ENCODE data around the gene TENM4. TPM values are rescaled to one million over a fixed set of nuclear protein-coding genes. Genes with fewer than 3 reads are reported as not detected.

The TENM4 gene
- polyA plus RNA-seq, 1 of the 3 experiments (the other 2 are of a cell fraction): 16.7 TPM

GRCh38 chr11:79212741-79213190, 228.1 kb downstream of the TENM4 start (continued):
- TF ChIP-seq, protein P1, sequence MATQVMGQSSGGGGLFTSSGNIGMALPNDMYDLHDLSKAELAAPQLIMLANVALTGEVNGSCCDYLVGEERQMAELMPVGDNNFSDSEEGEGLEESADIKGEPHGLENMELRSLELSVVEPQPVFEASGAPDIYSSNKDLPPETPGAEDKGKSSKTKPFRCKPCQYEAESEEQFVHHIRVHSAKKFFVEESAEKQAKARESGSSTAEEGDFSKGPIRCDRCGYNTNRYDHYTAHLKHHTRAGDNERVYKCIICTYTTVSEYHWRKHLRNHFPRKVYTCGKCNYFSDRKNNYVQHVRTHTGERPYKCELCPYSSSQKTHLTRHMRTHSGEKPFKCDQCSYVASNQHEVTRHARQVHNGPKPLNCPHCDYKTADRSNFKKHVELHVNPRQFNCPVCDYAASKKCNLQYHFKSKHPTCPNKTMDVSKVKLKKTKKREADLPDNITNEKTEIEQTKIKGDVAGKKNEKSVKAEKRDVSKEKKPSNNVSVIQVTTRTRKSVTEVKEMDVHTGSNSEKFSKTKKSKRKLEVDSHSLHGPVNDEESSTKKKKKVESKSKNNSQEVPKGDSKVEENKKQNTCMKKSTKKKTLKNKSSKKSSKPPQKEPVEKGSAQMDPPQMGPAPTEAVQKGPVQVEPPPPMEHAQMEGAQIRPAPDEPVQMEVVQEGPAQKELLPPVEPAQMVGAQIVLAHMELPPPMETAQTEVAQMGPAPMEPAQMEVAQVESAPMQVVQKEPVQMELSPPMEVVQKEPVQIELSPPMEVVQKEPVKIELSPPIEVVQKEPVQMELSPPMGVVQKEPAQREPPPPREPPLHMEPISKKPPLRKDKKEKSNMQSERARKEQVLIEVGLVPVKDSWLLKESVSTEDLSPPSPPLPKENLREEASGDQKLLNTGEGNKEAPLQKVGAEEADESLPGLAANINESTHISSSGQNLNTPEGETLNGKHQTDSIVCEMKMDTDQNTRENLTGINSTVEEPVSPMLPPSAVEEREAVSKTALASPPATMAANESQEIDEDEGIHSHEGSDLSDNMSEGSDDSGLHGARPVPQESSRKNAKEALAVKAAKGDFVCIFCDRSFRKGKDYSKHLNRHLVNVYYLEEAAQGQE (IDR thresholded peaks at IDR 0.05; ENCODE audit: low read depth, low read length): no peak
- TF ChIP-seq MXI1 (IDR thresholded peaks at IDR 0.05; ENCODE audit: low read depth, low read length): no peak
- TF ChIP-seq, protein P2, sequence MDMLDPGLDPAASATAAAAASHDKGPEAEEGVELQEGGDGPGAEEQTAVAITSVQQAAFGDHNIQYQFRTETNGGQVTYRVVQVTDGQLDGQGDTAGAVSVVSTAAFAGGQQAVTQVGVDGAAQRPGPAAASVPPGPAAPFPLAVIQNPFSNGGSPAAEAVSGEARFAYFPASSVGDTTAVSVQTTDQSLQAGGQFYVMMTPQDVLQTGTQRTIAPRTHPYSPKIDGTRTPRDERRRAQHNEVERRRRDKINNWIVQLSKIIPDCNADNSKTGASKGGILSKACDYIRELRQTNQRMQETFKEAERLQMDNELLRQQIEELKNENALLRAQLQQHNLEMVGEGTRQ (IDR thresholded peaks at IDR 0.05; ENCODE audit: borderline replicate concordance, low read depth, low read length): no peak
- TF ChIP-seq TEAD4 (IDR thresholded peaks at IDR 0.05; ENCODE audit: borderline replicate concordance, insufficient read depth): no peak
- TF ChIP-seq TAF1 (IDR thresholded peaks at IDR 0.05; ENCODE audit: borderline replicate concordance, low read depth, low read length): no peak
- TF ChIP-seq SIN3A (IDR thresholded peaks at IDR 0.05; ENCODE audit: borderline replicate concordance, low read depth, low read length): no peak
- no peak for TF ChIP-seq RAD21 (IDR thresholded peaks at IDR 0.05; ENCODE audit: low read length)

- peaks cover 0 to 4% of the 10 kb centered on the region in 2 experiments for H3K36me3 ChIP-seq (replicated peaks in 1 of 2; ENCODE audit: control insufficient read depth in 1 of 2, insufficient read depth in 2 of 2, low read length in 1 of 2)
- no peak for DNase-seq
- TF ChIP-seq EZH2phosphoT487 (IDR thresholded peaks at IDR 0.05; ENCODE audit: borderline replicate concordance, low read depth): no peak
- no peak overlapping the region for H3K9ac ChIP-seq
- H3K79me2 ChIP-seq (ENCODE audit: insufficient read depth): no peaks in the 10 kb centered on the region
- ChIA-PET CTCF (no interaction called here), POLR2A (no interaction called here)
- WGBS (ENCODE audit: low lambda C conversion rate): 78% methylated on average over 6 of the region's 6 CpGs
- no peaks in the 10 kb centered on the region for H3K9me3 ChIP-seq
- H3F3A ChIP-seq (replicated peaks; ENCODE audit: insufficient read depth): no peaks in the 10 kb centered on the region
- no peak overlapping the region for H3K4me3 ChIP-seq (ENCODE audit: low read depth in 2 of 2, low read length in 1 of 2)
- H3K9me2 ChIP-seq: no peaks in the 10 kb centered on the region
- peaks cover 0 to 7% of the 10 kb centered on the region in 2 experiments; a peak in 1 of 4 replicates for H3K4me1 ChIP-seq (ENCODE audit: control insufficient read depth in 1 of 2, insufficient read depth in 2 of 2, low read depth in 1 of 2, low read length in 1 of 2)
- H2AFZ ChIP-seq (ENCODE audit: low read depth): no peak overlapping the region
- H3K27ac ChIP-seq (ENCODE audit: low read depth in 2 of 2, low read length in 1 of 2): no peak overlapping the region
- no peaks in the 10 kb centered on the region for H4K20me1 ChIP-seq (ENCODE audit: insufficient read depth)
- H3K4me2 ChIP-seq: no peak overlapping the region
- H3K27me3 ChIP-seq (ENCODE audit: insufficient read depth): no peaks in the 10 kb centered on the region
Measured at GRCh38 chr11:79209540-79210266, 231.1 kb downstream of the TENM4 start.

DNA sequence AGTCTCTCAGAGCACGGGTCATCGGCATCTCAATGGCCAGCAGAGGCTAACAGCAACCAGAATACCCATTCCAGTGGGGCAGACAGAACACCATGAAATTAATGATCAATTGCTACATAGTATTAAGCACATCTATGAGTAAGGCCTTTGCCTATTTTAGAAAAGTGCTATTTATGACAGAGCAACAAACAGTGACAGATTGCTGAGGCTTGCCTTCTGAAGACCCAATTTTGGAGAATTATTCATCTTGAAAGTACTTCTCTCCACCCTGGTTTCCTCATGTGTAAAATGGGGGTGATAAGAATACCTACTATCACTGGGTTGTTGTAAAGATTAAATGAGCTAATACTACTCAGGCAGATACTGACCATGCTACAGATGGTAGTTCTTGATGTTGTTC, 232.7 kb downstream of the TENM4 start:
- Histone ChIP-seq H3K79me2 (ENCODE audit: insufficient read depth) (no peaks in the 10 kb centered on the region), H3F3A (replicated peaks; ENCODE audit: insufficient read depth) (no peaks in the 10 kb centered on the region), H3K4me3 (ENCODE audit: low read depth in 2 of 2, low read length in 1 of 2) (no peak overlapping the region), H3K9me3 (no peaks in the 10 kb centered on the region), H3K4me1 (ENCODE audit: control insufficient read depth in 1 of 2, insufficient read depth in 2 of 2, low read depth in 1 of 2, low read length in 1 of 2) (peaks cover 0 to 7% of the 10 kb centered on the region in 2 experiments; a peak in 1 of 4 replicates), H3K9ac (no peak overlapping the region), H2AFZ (ENCODE audit: low read depth) (no peak overlapping the region), H3K27ac (ENCODE audit: low read depth in 2 of 2, low read length in 1 of 2) (no peak overlapping the region), H3K9me2 (no peaks in the 10 kb centered on the region), H3K27me3 (ENCODE audit: insufficient read depth) (no peaks in the 10 kb centered on the region), H3K36me3 (replicated peaks in 1 of 2; ENCODE audit: control insufficient read depth in 1 of 2, insufficient read depth in 2 of 2, low read length in 1 of 2) (no peaks in the 10 kb centered on the region), H4K20me1 (ENCODE audit: insufficient read depth) (no peaks in the 10 kb centered on the region), H3K4me2 (no peak overlapping the region)
- POLR2A ChIA-PET: no interaction called here
- CTCF ChIA-PET: no interaction called here
- no peak for DNase-seq
- WGBS (ENCODE audit: low lambda C conversion rate): 74% methylated on average over 2 of the region's 2 CpGs
- TF ChIP-seq NRF1 (IDR thresholded peaks at IDR 0.05; ENCODE audit: low read depth, low read length) (no peak), NFIC (IDR thresholded peaks at IDR 0.05; ENCODE audit: borderline replicate concordance) (no peak), FOXM1 (IDR thresholded peaks at IDR 0.05; ENCODE audit: low read depth) (no peak), GATA2 (CRISPR knock-in tag; IDR thresholded peaks at IDR 0.05) (no peak), JUND (IDR thresholded peaks at IDR 0.05) (no peak), CTCF (IDR thresholded peaks at IDR 0.05) (no peak)
- TF ChIP-seq, protein P1 (IDR thresholded peaks at IDR 0.05; ENCODE audit: low read depth, low read length): no peak

Data from SK-N-SH (cell line).